Mesenchymal stem cell (in vitro differentiated cells and primary cell): ENCODE data around the gene RMRP.

ENCODE experiments used
- DNase-seq: peaks from one replicate; pipeline ENCODE4 v3.0.0-alpha.2; 2013
- H2AFZ ChIP-seq: one replicate; pipeline ENCODE4 v1.6.1; 2013; ENCODE audit warnings: low read depth, mild to moderate bottlenecking, control low read depth, inconsistent platforms, low read length, moderate library complexity
- H2AK5ac ChIP-seq: 2 replicates; pipeline ENCODE4 v1.6.1; 2013; ENCODE audit warnings: low read length, moderate library complexity, mild to moderate bottlenecking, inconsistent platforms; ENCODE audit not compliant: severe bottlenecking
- H2BK120ac ChIP-seq: one replicate; pipeline ENCODE4 v1.6.1; 2013; ENCODE audit warnings: low read depth, mild to moderate bottlenecking, inconsistent platforms, low read length, moderate library complexity
- H2BK12ac ChIP-seq, 2 experiments: one replicate each; pipeline ENCODE4 v1.6.1; 2013; ENCODE audit warnings: inconsistent platforms in 2 of 2, low read length in 2 of 2, mild to moderate bottlenecking in 2 of 2, moderate library complexity in 2 of 2, control low read depth in 1 of 2
- H2BK15ac ChIP-seq: one replicate; pipeline ENCODE4 v1.6.1; 2013; ENCODE audit warnings: mild to moderate bottlenecking, low read depth, inconsistent platforms; ENCODE audit not compliant: poor library complexity, severe bottlenecking
- H2BK5ac ChIP-seq: 2 replicates; pipeline ENCODE4 v1.6.1; 2013; ENCODE audit warnings: low read depth, mild to moderate bottlenecking, low read length, control low read depth, inconsistent platforms; ENCODE audit not compliant: poor library complexity, severe bottlenecking
- H3K14ac ChIP-seq, 2 experiments: one replicate each; pipeline ENCODE4 v1.6.1; 2013; ENCODE audit warnings: inconsistent platforms in 2 of 2, low read length in 2 of 2, control low read depth in 1 of 2, mild to moderate bottlenecking in 1 of 2, moderate library complexity in 1 of 2
- H3K18ac ChIP-seq, 2 experiments: one replicate each; pipeline ENCODE4 v1.6.1; 2013; ENCODE audit warnings: inconsistent platforms in 2 of 2, low read length in 2 of 2, control low read depth in 1 of 2, low read depth in 1 of 2, mild to moderate bottlenecking in 1 of 2
- H3K23ac ChIP-seq, 2 experiments: one replicate each; pipeline ENCODE4 v1.6.1; 2013; ENCODE audit warnings: inconsistent platforms in 2 of 2, low read length in 2 of 2, mild to moderate bottlenecking in 2 of 2, moderate library complexity in 2 of 2, control low read depth in 1 of 2
- H3K27ac ChIP-seq: 2 replicates; pipeline ENCODE4 v1.5.1; 2013; ENCODE audit warnings: mild to moderate bottlenecking, moderate library complexity, low read length, control low read depth, inconsistent platforms; ENCODE audit not compliant: poor library complexity, severe bottlenecking
- H3K27me3 ChIP-seq, 2 experiments: 2 replicates each; pipeline versions ENCODE4 v1.6.1 to v1.7.0; 2013; ENCODE audit warnings: low read length in 2 of 2, mild to moderate bottlenecking in 2 of 2, moderate library complexity in 2 of 2, control low read depth in 1 of 2, inconsistent platforms in 1 of 2; ENCODE audit not compliant: control insufficient read depth in 1 of 2, insufficient read depth in 1 of 2
- H3K36me3 ChIP-seq, 2 experiments: 2 replicates each; pipeline versions ENCODE4 v1.6.1 to v1.7.0; 2013; ENCODE audit warnings: low read length in 2 of 2, control low read depth in 1 of 2, inconsistent platforms in 1 of 2, low read depth in 1 of 2, mild to moderate bottlenecking in 1 of 2; ENCODE audit not compliant: insufficient read depth in 2 of 2, control insufficient read depth in 1 of 2
- H3K4ac ChIP-seq, 2 experiments: one replicate each; pipeline ENCODE4 v1.6.1; 2013; ENCODE audit warnings: inconsistent platforms in 2 of 2, low read length in 2 of 2, mild to moderate bottlenecking in 2 of 2, moderate library complexity in 2 of 2, control low read depth in 1 of 2, low read depth in 1 of 2
- H3K4me1 ChIP-seq: 2 replicates; pipeline ENCODE4 v1.6.1; 2013; ENCODE audit warnings: low read depth, low read length, control low read depth; ENCODE audit not compliant: control insufficient read depth, insufficient read depth
- H3K4me2 ChIP-seq: 2 replicates; pipeline ENCODE4 v1.6.1; 2013; ENCODE audit warnings: low read length, mild to moderate bottlenecking, inconsistent platforms; ENCODE audit not compliant: poor library complexity, severe bottlenecking
- H3K4me3 ChIP-seq, 2 experiments: 2 replicates each; pipeline versions ENCODE4 v1.5.1 to v1.7.0; 2013; ENCODE audit warnings: low read length in 2 of 2, mild to moderate bottlenecking in 2 of 2, control low read depth in 1 of 2, low read depth in 1 of 2; ENCODE audit not compliant: insufficient read depth in 1 of 2
- H3K79me1 ChIP-seq: replicated peaks from 2 replicates; pipeline ENCODE4 v1.6.1; 2013; ENCODE audit warnings: mild to moderate bottlenecking, control low read depth, low read length, inconsistent platforms; ENCODE audit not compliant: poor library complexity, severe bottlenecking
- H3K9ac ChIP-seq: 2 replicates; pipeline ENCODE4 v1.7.0; 2013; ENCODE audit warnings: mild to moderate bottlenecking, low read length, moderate library complexity
- H3K9me3 ChIP-seq: 2 replicates; pipeline ENCODE4 v1.7.0; 2013; ENCODE audit warnings: mild to moderate bottlenecking, low read length; ENCODE audit not compliant: control insufficient read depth
- H4K8ac ChIP-seq: one replicate; pipeline ENCODE4 v1.6.1; 2013; ENCODE audit warnings: inconsistent platforms, mild to moderate bottlenecking, low read length, moderate library complexity
- H4K91ac ChIP-seq: one replicate; pipeline ENCODE4 v1.6.1; 2013; ENCODE audit warnings: mild to moderate bottlenecking, low read length, inconsistent platforms
- WGBS: methylation state at CpG from one replicate; pipeline ENCODE4 v1.1.7; 2013; ENCODE audit warnings: mixed read lengths; 5-methylcytosine and 5-hydroxymethylcytosine counted together

The RMRP gene

GRCh38 chr9:35650341-35651158, 7.3 kb downstream of the RMRP start, which contains the start of gene SIT1:
Gene SIT1 (minus strand): TSS chr9:35650931. CDS start chr9:35650853, 78 bp downstream.
- Histone ChIP-seq H3K18ac (no peak within 1 kb of the TSS), H3K14ac (no peak within 1 kb of the TSS), H3K4me2 (no peak within 1 kb of the TSS), H3K79me1 (no peaks in the 10 kb centered on the region), H2AFZ (no peak within 1 kb of the TSS), H3K23ac (peak within 1 kb of the TSS in 1 of 2 experiments; percentile 11), H4K8ac (no peak within 1 kb of the TSS), H3K4ac (peak within 1 kb of the TSS in 1 of 2 experiments; percentile 30), H2BK5ac (no peak within 1 kb of the TSS), H3K4me1 (peaks cover 6% of the 10 kb centered on the region), H3K36me3 (no peaks in the 10 kb centered on the region), H3K27me3 (no peaks in the 10 kb centered on the region), H3K9ac (peak within 1 kb of the TSS; percentile 74), H2BK15ac (no peak within 1 kb of the TSS), H4K91ac (no peak within 1 kb of the TSS), H3K4me3 (peak within 1 kb of the TSS in 1 of 2 experiments; percentile 59), H2BK12ac (no peak within 1 kb of the TSS), H3K9me3 (no peaks in the 10 kb centered on the region), H2AK5ac (no peak within 1 kb of the TSS), H2BK120ac (no peak within 1 kb of the TSS), H3K27ac (no peak within 1 kb of the TSS)
- 71% methylated on average over 10 of the region's 22 CpGs for WGBS
- no peak for DNase-seq

- H2BK5ac ChIP-seq = no peak overlapping the region
- H2AK5ac ChIP-seq = no peak overlapping the region
- no peaks in the 10 kb centered on the region for H3K36me3 ChIP-seq
- no peaks in the 10 kb centered on the region for H3K27me3 ChIP-seq
- 92% methylated on average over 25 of the region's 26 CpGs for WGBS
- peak overlapping the region in 1 of 2 experiments; percentile 59 for H3K4me3 ChIP-seq
- no peaks in the 10 kb centered on the region for H3K9me3 ChIP-seq
- peak overlapping the region in 1 of 2 experiments; percentile 30 for H3K4ac ChIP-seq
- peaks cover 6% of the 10 kb centered on the region for H3K4me1 ChIP-seq
- H3K14ac ChIP-seq = no peak overlapping the region
- H3K27ac ChIP-seq = no peak overlapping the region
- DNase-seq = no peak
- H2BK12ac ChIP-seq = no peak overlapping the region
- H2AFZ ChIP-seq = no peak overlapping the region
- H2BK120ac ChIP-seq = no peak overlapping the region
- H4K8ac ChIP-seq = no peak overlapping the region
- H3K9ac ChIP-seq = peak overlapping the region; percentile 74
- no peak overlapping the region for H3K18ac ChIP-seq
- no peaks in the 10 kb centered on the region for H3K79me1 ChIP-seq
- no peak overlapping the region for H2BK15ac ChIP-seq
- no peak overlapping the region for H3K4me2 ChIP-seq
- H3K23ac ChIP-seq = no peak overlapping the region
- no peak overlapping the region for H4K91ac ChIP-seq
Observed at GRCh38 chr9:35649431-35650340, 8.1 kb downstream of the RMRP start.

GRCh38 chr9:35646533-35647265, 11.1 kb downstream of the RMRP start:
- peak overlapping the region; percentile 64 to 89 for H3K4me3 ChIP-seq
- H3K9ac ChIP-seq = peak overlapping the region; percentile 99
- H3K4me2 ChIP-seq = peak overlapping the region; percentile 86
- H2AFZ ChIP-seq = peak overlapping the region; percentile 96
- no peak overlapping the region for H2AK5ac ChIP-seq
- peak overlapping the region; percentile 46 for H2BK5ac ChIP-seq
- peak overlapping the region; percentile 90 for H4K8ac ChIP-seq
- peaks cover 2% of the 10 kb centered on the region for H3K79me1 ChIP-seq
- peak overlapping the region; percentile 67 to 80 for H3K18ac ChIP-seq
- peak overlapping the region; percentile 36 for H4K91ac ChIP-seq
- H3K27ac ChIP-seq = peak overlapping the region; percentile 13
- under 1% methylated on average over 37 of the region's 58 CpGs for WGBS
- H2BK12ac ChIP-seq = no peak overlapping the region
- no peak overlapping the region for H2BK120ac ChIP-seq
- no peak overlapping the region for H3K23ac ChIP-seq
- peaks cover 4% of the 10 kb centered on the region for H3K4me1 ChIP-seq
- peak overlapping the region; percentile 87 for H2BK15ac ChIP-seq
- peak overlapping the region in 1 of 2 experiments; percentile 79 for H3K14ac ChIP-seq
- no peaks in the 10 kb centered on the region for H3K27me3 ChIP-seq
- no peaks in the 10 kb centered on the region for H3K9me3 ChIP-seq
- peaks cover 0 to 3% of the 10 kb centered on the region in 2 experiments for H3K36me3 ChIP-seq
- H3K4ac ChIP-seq = peak overlapping the region; percentile 35 to 84
- DNase-seq = peak; percentile 89
